Naive thymus-derived CD4-positive, alpha-beta T cell (primary cell): Measurements from ENCODE around the gene CYP1A1. TPM values are rescaled to one million over a fixed set of nuclear protein-coding genes. Genes with fewer than 3 reads are reported as not detected.
A peak's percentile ranks its signal among the peaks of the same experiment; 100 is the strongest.

ENCODE experiments used
- ATAC-seq: fragments of 150-1000 bp; cut with Tn5 transposase; 2 replicates; pipeline ENCODE4 v1.10.0; 2021; ENCODE audit warnings: mild to moderate bottlenecking, moderate library complexity
- CTCF ChIA-PET: fragments of 350-600 bp; sonication (Branson Sonifier 250); formaldehyde crosslinking; loops from one replicate; lab custom pipeline; 2021; ENCODE audit warnings: antibody characterized with exemption; lab: Charles Lee
- POLR2A ChIA-PET: fragments of 350-600 bp; sonication (Branson Sonifier 250); formaldehyde crosslinking; loops from one replicate; lab custom pipeline; 2021; ENCODE audit warnings: antibody characterized with exemption, inconsistent platforms; lab: Charles Lee
- DNase-seq, 9 donors: peaks; one replicate each; pipeline versions ENCODE4 v3.0.0 to v3.0.0-alpha.2; 2020 to 2022; ENCODE audit warnings: mixed read lengths in 1 of 9
- H3K27ac ChIP-seq: one replicate; pipeline ENCODE4 v1.7.0; 2013; ENCODE audit warnings: mild to moderate bottlenecking, low read depth, low read length, moderate library complexity
- H3K27me3 ChIP-seq, 2 donors: one replicate each; pipeline ENCODE4 v1.7.0; 2013; ENCODE audit warnings: low read length in 2 of 2, mild to moderate bottlenecking in 2 of 2, moderate library complexity in 2 of 2; ENCODE audit not compliant: control insufficient read depth in 2 of 2, insufficient read depth in 2 of 2
- H3K36me3 ChIP-seq, 3 experiments: 1 replicate in 2 of 3; 2 replicates in 1 of 3; pipeline ENCODE4 v1.7.0; 2013; ENCODE audit warnings: low read length in 3 of 3, mild to moderate bottlenecking in 3 of 3, moderate library complexity in 1 of 3; ENCODE audit not compliant: insufficient read depth in 3 of 3, control insufficient read depth in 2 of 3
- H3K4me1 ChIP-seq, 2 donors: one replicate each; pipeline ENCODE4 v1.7.0; 2013; ENCODE audit warnings: low read length in 2 of 2, mild to moderate bottlenecking in 2 of 2, moderate library complexity in 1 of 2; ENCODE audit not compliant: control insufficient read depth in 2 of 2, insufficient read depth in 2 of 2
- H3K4me3 ChIP-seq: 2 replicates; pipeline ENCODE4 v1.7.0; 2013; ENCODE audit warnings: mild to moderate bottlenecking, low read length
- H3K9me3 ChIP-seq, 3 experiments: 1 replicate in 2 of 3; 2 replicates in 1 of 3; pipeline ENCODE4 v1.7.0; 2013; ENCODE audit warnings: low read length in 3 of 3; ENCODE audit not compliant: control insufficient read depth in 2 of 3
- H3K27ac Mint-ChIP-seq, 9 donors: one replicate each; pipeline ENCODE4 v1.8.0; 2020 to 2022; ENCODE audit warnings: mixed read lengths in 9 of 9, mild to moderate bottlenecking in 8 of 9, moderate library complexity in 5 of 9, inconsistent platforms in 2 of 9
- H3K27me3 Mint-ChIP-seq, 5 donors: one replicate each; pipeline ENCODE4 v1.8.0; 2021 to 2022; ENCODE audit warnings: mixed read lengths in 5 of 5, mild to moderate bottlenecking in 1 of 5
- H3K36me3 Mint-ChIP-seq, 5 donors: one replicate each; pipeline ENCODE4 v1.8.0; 2020 to 2022; ENCODE audit warnings: mixed read lengths in 5 of 5, mild to moderate bottlenecking in 3 of 5, inconsistent platforms in 1 of 5
- H3K4me1 Mint-ChIP-seq, 7 donors: one replicate each; pipeline ENCODE4 v1.8.0; 2020 to 2022; ENCODE audit warnings: mixed read lengths in 7 of 7, mild to moderate bottlenecking in 3 of 7, inconsistent platforms in 1 of 7
- H3K4me3 Mint-ChIP-seq, 10 donors: one replicate each; pipeline ENCODE4 v1.8.0; 2020 to 2022; ENCODE audit warnings: mild to moderate bottlenecking in 10 of 10, mixed read lengths in 10 of 10, moderate library complexity in 6 of 10, inconsistent platforms in 2 of 10
- H3K9me3 Mint-ChIP-seq, 11 donors: one replicate each; pipeline ENCODE4 v1.8.0; 2020 to 2022; ENCODE audit warnings: mixed read lengths in 11 of 11, mild to moderate bottlenecking in 4 of 11, inconsistent platforms in 1 of 11, moderate library complexity in 1 of 11
- intact Hi-C, 2 donors: fragments of 100-400 bp; cut with micrococcal nuclease; formaldehyde crosslinking; loops; one replicate each; pipeline ENCODE4 v1.15.1; 2023
- polyA plus RNA-seq, 2 donors: library from polyadenylated mRNA; unstranded; fragments of 300-500 nt; fragmentation: Illumina TruSeq; gene quantifications; one replicate each; pipeline ENCODE4 v1.2.3, GENCODE V29; 2021
- total RNA-seq, 6 experiments: library from RNA in 5 of 6; stranded (reverse) in 5 of 6; gene quantifications; 1 replicate in 5 of 6; 2 replicates in 1 of 6; pipeline ENCODE4 v1.2.3 and lab custom pipeline; 2021 to 2026

The CYP1A1 gene
- total and polyA plus RNA-seq, 7 experiments from 2014 or later, result 0.63 TPM; not detected in 6

- peak overlapping the region in 2 of 9 donors; percentile 4 to 60 for H3K27ac Mint-ChIP-seq
- H3K9me3 ChIP-seq, result no peaks in the 10 kb centered on the region
Measured at GRCh38 chr15:74768771-74769342, 43.5 kb upstream of the CYP1A1 start.

DNA sequence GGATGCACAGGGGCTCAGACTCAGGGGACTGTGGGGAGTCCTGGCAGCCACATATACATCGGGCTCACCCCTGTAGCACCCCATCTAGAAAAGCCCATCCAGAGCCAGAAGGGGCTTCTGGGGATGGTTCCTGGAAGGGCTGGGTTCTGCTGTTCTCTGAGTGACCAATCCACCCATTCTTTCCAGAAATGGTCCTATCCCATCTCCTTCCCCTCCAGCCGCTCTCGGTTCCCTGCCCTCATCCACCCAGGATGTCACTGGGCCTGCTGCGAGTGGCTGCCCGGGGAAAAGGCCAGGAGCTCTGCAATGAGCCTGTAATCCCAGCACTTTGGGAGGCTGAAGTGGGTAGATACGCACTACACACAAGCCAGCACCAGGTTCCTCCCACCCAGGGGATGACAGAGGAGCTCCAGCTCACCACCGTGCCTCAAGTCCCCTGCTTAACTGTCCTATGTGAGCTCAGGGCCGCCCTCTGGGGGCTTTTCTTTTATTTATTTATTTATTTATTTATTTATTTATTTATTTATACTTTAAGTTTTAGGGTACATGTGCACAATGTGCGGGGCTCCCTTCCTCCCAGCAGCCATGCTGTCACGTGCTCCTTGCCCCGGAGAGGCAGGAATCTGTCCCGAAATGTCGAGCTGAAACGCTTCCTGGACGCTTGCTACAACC lies 42.9 kb upstream of the CYP1A1 start:
- no peaks in the 10 kb centered on the region for H3K36me3 Mint-ChIP-seq
- DNase-seq (no peak), ATAC-seq (no peak)
- Histone ChIP-seq H3K9me3 (no peaks in the 10 kb centered on the region), H3K4me3 (no peak overlapping the region), H3K27me3 (no peaks in the 10 kb centered on the region), H3K36me3 (no peaks in the 10 kb centered on the region), H3K4me1 (peaks cover 7 to 15% of the 10 kb centered on the region in 2 donors), H3K27ac (no peak overlapping the region)
- peak overlapping the region in 2 of 9 donors; percentile 4 to 60 for H3K27ac Mint-ChIP-seq
- intact Hi-C loops, result no loop called here
- CTCF ChIA-PET, result interaction anchor here (0.6 to 18.2 kb wide), 22 partner anchors 9 to 828 kb away, joined by 3 to 1110 read pairs (median 5); partner anchors contain the start of genes CPLX3 and CSK
- POLR2A ChIA-PET, result interaction anchor here (0.6 to 24.4 kb wide), 5 partner anchors 9 to 136 kb away, joined by 6 to 1077 read pairs (median 9); partner anchors contain the start of gene CSK
- H3K4me1 Mint-ChIP-seq, result peaks cover 8 to 29% (median 20%) of the 10 kb centered on the region in 7 donors
- no peak overlapping the region for H3K4me3 Mint-ChIP-seq
- no peaks in the 10 kb centered on the region for H3K9me3 Mint-ChIP-seq
- H3K27me3 Mint-ChIP-seq, result peaks cover 0 to 7% (median 5%) of the 10 kb centered on the region in 5 donors

More at GRCh38 chr15:74768771-74769342, 43.5 kb upstream of the CYP1A1 start:
- Histone ChIP-seq H3K36me3 (no peaks in the 10 kb centered on the region), H3K27me3 (no peaks in the 10 kb centered on the region), H3K27ac (no peak overlapping the region), H3K4me1 (peaks cover 7 to 22% of the 10 kb centered on the region in 2 donors), H3K4me3 (no peak overlapping the region)
- H3K4me1 Mint-ChIP-seq, result peaks cover 14 to 35% (median 26%) of the 10 kb centered on the region in 7 donors
- ATAC-seq (peak; percentile 72), DNase-seq (peak in 7 of 9 donors; percentile 48 to 67 (median 62))
- H3K36me3 Mint-ChIP-seq, result no peaks in the 10 kb centered on the region
- no peaks in the 10 kb centered on the region for H3K9me3 Mint-ChIP-seq
- peaks cover 0 to 7% (median 5%) of the 10 kb centered on the region in 5 donors for H3K27me3 Mint-ChIP-seq
- peak overlapping the region in 3 of 10 donors; percentile 8 to 41 (median 33) for H3K4me3 Mint-ChIP-seq
- ChIA-PET CTCF (interaction anchor here (0.6 to 18.2 kb wide), 30 partner anchors 9 to 829 kb away, joined by 3 to 1110 read pairs (median 5); partner anchors contain the start of genes CPLX3 and CSK), POLR2A (interaction anchor here (0.6 to 24.4 kb wide), 10 partner anchors 8 to 180 kb away, joined by 3 to 1077 read pairs (median 7); partner anchors contain the start of gene CSK)
- intact Hi-C loops, result loop anchor here (1.0 kb wide), 6 partner anchors 31 to 396 kb away; no protein-coding TSS in a partner anchor

GRCh38 chr15:74767167-74768098 lies 42.1 kb upstream of the CYP1A1 start:
- H3K36me3 ChIP-seq, result no peaks in the 10 kb centered on the region
- no peak for DNase-seq
- H3K27me3 ChIP-seq, result no peaks in the 10 kb centered on the region
- POLR2A ChIA-PET, result interaction anchor here (1.6 to 24.4 kb wide), 3 partner anchors 10 to 135 kb away, joined by 8 to 1077 read pairs (median 9); no protein-coding TSS in a partner anchor
- CTCF ChIA-PET, result interaction anchor here (0.6 to 18.2 kb wide), 13 partner anchors 9 to 492 kb away, joined by 3 to 1110 read pairs (median 5); partner anchors contain the start of gene CSK
- peaks cover 0 to 7% (median 5%) of the 10 kb centered on the region in 5 donors for H3K27me3 Mint-ChIP-seq
- H3K27ac ChIP-seq, result no peak overlapping the region
- H3K4me3 Mint-ChIP-seq, result no peak overlapping the region
- peaks cover 7 to 15% of the 10 kb centered on the region in 2 donors for H3K4me1 ChIP-seq
- H3K4me3 ChIP-seq, result no peak overlapping the region
- H3K36me3 Mint-ChIP-seq, result no peaks in the 10 kb centered on the region
- intact Hi-C loops, result no loop called here
- H3K9me3 ChIP-seq, result no peaks in the 10 kb centered on the region
- no peaks in the 10 kb centered on the region for H3K9me3 Mint-ChIP-seq
- H3K27ac Mint-ChIP-seq, result no peak overlapping the region
- H3K4me1 Mint-ChIP-seq, result peaks cover 8 to 23% (median 14%) of the 10 kb centered on the region in 7 donors
- ATAC-seq, result no peak

GRCh38 chr15:74763416-74763815 lies 38.1 kb upstream of the CYP1A1 start:
- Histone ChIP-seq H3K36me3 (no peaks in the 10 kb centered on the region), H3K4me1 (no peaks in the 10 kb centered on the region), H3K4me3 (no peak overlapping the region), H3K27me3 (no peaks in the 10 kb centered on the region), H3K27ac (no peak overlapping the region), H3K9me3 (no peaks in the 10 kb centered on the region)
- Mint-ChIP-seq H3K4me3 (no peak overlapping the region), H3K27ac (no peak overlapping the region), H3K36me3 (no peaks in the 10 kb centered on the region), H3K27me3 (peaks cover 0 to 3% (median 0%) of the 10 kb centered on the region in 5 donors), H3K9me3 (peaks cover 0 to 2% (median 0%) of the 10 kb centered on the region in 11 donors), H3K4me1 (peaks cover 0 to 2% (median 0%) of the 10 kb centered on the region in 7 donors)
- intact Hi-C loops, result no loop called here
- ATAC-seq, result no peak
- ChIA-PET CTCF (interaction anchor here (0.6 kb wide), 1 partner anchor 128 kb away, joined by 3 read pairs; no protein-coding TSS in a partner anchor), POLR2A (no interaction called here)
- no peak for DNase-seq

DNA sequence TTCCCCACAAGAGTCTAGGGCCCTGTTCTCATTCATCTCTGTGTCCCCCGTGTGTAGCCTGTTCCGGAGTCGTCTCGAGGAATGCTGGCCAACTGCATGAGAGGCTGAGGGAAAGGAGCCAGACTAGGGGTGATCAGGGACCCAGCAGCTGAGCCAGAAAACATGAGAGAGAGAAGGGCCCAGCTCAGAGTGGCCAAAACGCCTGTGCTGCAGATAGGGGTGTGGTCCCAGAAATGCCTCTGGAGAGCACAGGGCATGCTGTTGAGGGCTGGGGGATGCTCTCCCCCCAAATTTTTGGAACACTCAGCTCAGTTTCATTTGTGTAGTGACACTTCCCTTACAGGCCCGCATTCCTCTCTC lies 37.4 kb upstream of the CYP1A1 start:
- Histone ChIP-seq H3K9me3 (no peaks in the 10 kb centered on the region), H3K27me3 (no peaks in the 10 kb centered on the region), H3K36me3 (no peaks in the 10 kb centered on the region), H3K27ac (no peak overlapping the region), H3K4me3 (no peak overlapping the region), H3K4me1 (no peaks in the 10 kb centered on the region)
- DNase-seq (no peak), ATAC-seq (no peak)
- H3K27ac Mint-ChIP-seq, result no peak overlapping the region
- peaks cover 0 to 3% (median 0%) of the 10 kb centered on the region in 5 donors for H3K27me3 Mint-ChIP-seq
- H3K9me3 Mint-ChIP-seq, result peaks cover 0 to 2% (median 0%) of the 10 kb centered on the region in 11 donors
- CTCF ChIA-PET, result interaction anchor here (0.6 to 2.0 kb wide), 2 partner anchors 8 to 128 kb away, joined by 3 to 7 read pairs; no protein-coding TSS in a partner anchor
- H3K4me1 Mint-ChIP-seq, result peaks cover 0 to 2% (median 0%) of the 10 kb centered on the region in 7 donors
- no peak overlapping the region for H3K4me3 Mint-ChIP-seq
- intact Hi-C loops, result no loop called here
- H3K36me3 Mint-ChIP-seq, result no peaks in the 10 kb centered on the region
- POLR2A ChIA-PET, result no interaction called here

DNA sequence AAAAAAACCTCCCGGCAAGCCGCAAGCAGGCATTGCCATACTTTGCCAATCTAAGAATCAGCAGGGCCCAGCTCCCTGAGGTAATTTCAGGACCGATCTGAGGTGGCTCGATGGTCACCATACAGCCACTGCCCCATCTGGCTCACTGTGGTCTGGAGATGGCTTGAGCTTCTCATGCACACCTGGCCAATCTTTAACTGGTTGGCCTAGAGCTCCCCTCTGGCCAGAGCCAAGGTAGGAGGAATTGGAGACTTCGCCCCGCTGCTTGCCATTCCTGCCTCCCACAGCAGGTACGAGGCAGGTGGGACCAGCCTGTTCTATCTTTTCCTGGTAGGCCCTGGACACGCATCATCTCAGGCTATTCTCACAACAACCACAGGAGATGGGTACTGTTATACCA lies 33.4 kb upstream of the CYP1A1 start:
- CTCF ChIA-PET, result interaction anchor here (0.5 to 0.9 kb wide), 4 partner anchors 10 to 118 kb away, joined by 3 to 5 read pairs (median 3); no protein-coding TSS in a partner anchor
- intact Hi-C loops, result no loop called here

More for the DNA sequence above, 33.4 kb upstream of the CYP1A1 start:
- no peak overlapping the region for H3K27ac Mint-ChIP-seq
- H3K36me3 Mint-ChIP-seq, result no peaks in the 10 kb centered on the region
- H3K27me3 Mint-ChIP-seq, result peaks cover 0 to 4% (median 0%) of the 10 kb centered on the region in 5 donors
- peaks cover 0 to 2% (median 0%) of the 10 kb centered on the region in 7 donors for H3K4me1 Mint-ChIP-seq
- Histone ChIP-seq H3K9me3 (no peaks in the 10 kb centered on the region), H3K4me1 (no peaks in the 10 kb centered on the region), H3K4me3 (no peak overlapping the region), H3K27ac (no peak overlapping the region), H3K36me3 (no peaks in the 10 kb centered on the region), H3K27me3 (no peaks in the 10 kb centered on the region)
- POLR2A ChIA-PET, result no interaction called here
- ATAC-seq (no peak), DNase-seq (no peak)
- no peak overlapping the region for H3K4me3 Mint-ChIP-seq
- H3K9me3 Mint-ChIP-seq, result peaks cover 0 to 2% (median 0%) of the 10 kb centered on the region in 11 donors
